ENCODE measurements around the gene IGSF9B.

Gene IGSF9B

DNA sequence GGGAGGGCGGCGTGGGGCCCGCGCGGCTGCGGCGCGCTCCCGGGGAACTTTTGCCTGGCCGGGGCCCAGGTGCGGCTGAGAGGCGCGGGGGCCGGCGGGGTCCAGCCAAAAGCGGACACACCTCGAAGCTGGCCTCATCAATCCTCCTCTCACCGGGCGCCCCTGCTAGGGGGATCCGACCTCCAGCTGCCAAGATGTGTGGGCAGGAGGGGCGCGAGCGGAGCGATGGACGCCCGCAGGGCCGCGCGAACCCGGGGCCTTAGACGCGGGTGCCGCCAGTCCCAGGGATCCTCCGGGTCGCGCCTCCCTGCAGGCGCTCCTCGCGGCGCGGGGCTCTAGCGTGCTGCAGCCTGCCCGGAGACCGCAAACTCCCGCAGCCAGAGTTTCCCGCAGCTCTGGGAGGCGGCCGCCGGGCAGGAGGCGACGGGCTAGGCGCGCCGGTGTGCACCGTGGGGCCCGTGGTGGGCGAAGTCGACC is 785 bp downstream of the IGSF9B start:
- no peak for DNase-seq (ENCODE audit: low spot score)

GRCh38 chr11:133955081-133955891 is 1.5 kb downstream of the IGSF9B start:
- DNase-seq (ENCODE audit: low spot score), result no peak

DNA sequence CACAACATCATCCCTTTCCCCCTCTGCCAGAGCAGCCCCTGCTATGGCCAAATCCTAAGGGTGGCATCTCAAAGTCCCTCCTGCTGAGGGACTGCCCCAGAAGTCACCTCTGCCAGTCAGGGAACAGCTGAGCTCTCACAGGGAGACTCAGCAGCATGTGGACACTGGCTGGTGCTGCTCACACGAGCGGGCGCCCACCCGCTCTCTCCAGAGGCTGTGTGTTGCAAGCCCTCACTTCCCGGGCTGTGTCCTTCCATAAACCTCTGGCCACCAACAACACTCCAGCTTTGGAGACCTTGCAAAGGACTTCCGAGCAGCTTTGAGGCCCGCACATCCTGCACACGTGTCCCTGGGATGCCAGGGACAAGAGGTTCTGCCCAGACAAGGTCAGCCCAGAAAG is 2.8 kb downstream of the IGSF9B start:
- DNase-seq (ENCODE audit: low spot score), result no peak

DNA sequence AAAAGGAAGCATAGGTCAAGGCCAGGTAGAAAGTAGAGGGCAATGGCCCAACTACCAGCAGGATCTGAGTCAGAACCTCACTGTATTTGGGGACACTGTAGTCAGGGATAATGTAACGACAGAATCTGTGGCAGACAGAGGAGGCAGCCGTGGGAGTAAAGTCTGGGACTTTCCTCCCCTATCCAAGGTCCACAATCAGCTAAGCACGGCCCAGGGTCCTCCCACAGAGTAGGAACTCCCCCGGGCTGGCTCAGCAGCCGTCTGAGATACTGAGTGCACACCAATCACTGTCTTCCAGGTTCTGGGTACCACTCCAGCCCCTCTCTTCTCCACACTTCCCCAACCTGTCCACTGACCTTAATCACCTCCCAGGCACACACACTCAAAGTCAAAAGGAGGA is 3.2 kb downstream of the IGSF9B start:
- DNase-seq (ENCODE audit: low spot score), result no peak

DNA sequence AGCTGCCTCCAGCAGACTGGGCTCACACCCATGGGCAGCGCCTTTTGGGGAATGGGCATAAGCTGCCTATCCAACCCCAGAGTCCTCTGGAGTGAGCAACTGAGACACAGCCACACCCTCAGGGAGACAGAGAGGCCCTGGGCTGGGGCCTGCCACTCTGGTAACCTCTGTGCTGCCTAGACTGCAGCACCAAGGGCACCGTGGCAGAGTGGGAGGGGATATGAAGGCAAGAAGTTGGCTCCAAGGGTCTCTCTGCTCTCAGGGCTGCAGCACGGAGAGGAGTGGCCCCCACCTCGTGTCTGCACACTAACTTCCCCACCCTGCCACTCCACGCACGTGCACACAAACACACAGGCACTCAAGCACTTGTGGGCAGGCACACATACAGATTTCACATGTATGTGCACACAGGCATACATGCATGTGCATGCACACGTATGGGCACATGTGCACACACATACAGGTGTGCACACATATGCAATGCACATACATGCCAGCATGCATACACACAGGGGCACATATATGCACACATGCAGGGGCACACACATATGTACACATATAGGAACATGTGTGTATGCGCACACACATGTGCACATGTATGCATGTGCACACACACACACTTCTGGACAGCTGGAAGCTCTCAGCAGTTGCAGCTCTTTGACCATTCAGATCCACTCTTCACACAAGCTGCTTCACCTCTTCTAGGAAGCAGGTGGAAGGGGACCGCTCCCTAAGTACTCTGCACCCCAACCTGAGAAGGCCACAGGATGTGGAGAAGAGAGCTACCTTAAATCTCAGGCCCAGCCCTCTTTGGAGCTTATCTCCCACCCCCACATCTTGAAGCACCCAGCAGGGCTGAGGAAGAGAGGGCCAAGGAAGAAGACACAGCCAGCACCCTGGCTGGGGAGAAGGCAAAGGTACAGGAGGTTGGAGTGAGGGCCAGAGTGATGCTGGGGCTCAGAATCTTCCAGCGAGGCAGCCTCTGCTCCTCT is 4.3 kb downstream of the IGSF9B start:
- no peak for DNase-seq (ENCODE audit: low spot score)

DNA sequence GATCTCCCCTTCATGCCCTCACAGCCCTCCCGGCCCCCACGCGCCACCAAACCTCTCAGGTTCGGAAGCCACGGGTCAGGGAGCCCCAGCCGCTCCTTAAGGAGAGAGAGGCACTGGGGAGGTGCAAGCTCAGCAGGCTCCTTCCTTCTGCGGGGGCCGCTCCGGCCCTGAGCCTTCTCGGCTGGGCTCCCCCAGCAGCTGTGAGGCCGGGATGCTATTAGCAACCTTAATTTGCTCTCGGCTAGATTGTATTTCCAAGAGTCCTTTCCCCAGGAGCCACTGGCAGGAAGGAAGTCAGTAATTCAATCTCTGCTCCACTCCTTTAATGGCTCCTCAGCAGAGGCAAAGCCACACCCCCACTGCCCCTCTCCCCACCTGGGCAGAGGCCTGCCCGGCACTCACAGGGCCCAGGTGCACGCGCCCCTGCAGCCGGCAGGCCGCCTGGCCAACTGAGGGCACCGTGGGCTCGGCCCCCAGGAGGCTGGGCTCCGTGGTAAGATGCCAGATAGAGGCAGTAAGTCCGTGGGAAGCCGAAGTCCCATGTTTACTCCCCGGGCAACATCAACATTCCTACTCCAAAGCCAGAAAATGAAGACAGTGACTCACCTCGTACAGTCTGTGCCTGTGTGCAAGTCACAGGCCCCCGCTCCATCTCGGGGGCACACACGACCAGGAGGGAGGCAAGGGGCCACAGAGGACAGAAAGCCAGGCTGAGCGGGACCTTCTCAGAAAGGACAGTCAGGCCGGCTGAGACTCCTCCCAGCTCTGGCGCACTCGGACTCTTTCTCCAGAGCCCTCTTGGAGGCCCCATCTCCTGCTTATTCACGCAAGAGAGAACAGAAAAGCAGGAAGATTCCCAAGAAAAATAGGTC is 5.2 kb downstream of the IGSF9B start:
- no peak for DNase-seq (ENCODE audit: low spot score)

DNA sequence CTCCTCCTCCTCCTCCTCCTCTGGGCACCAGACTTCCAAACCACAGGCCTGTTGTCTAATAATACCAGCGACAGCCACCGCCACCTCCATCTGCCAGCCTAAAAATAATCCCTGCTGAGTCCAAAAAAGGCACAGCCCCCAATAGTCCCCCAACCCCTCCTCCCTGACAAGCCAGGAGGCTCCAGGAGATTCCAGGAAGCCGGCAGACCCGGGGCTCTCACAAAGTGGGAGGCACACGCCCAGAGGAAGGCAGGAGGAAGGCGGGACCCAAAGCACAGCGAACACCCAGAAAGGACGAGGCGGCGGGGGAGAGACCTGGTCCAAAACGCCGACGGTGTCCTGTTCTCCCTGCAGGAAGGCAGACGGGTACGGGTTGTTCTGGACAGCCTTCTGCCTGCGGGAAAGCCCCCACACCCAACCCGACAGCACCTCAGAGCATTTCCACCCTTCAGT is 5.9 kb downstream of the IGSF9B start:
- DNase-seq (ENCODE audit: low spot score), result no peak

- no peak for DNase-seq (ENCODE audit: low spot score)
Measured at GRCh38 chr11:133950421-133950820, 6.3 kb downstream of the IGSF9B start.

DNA sequence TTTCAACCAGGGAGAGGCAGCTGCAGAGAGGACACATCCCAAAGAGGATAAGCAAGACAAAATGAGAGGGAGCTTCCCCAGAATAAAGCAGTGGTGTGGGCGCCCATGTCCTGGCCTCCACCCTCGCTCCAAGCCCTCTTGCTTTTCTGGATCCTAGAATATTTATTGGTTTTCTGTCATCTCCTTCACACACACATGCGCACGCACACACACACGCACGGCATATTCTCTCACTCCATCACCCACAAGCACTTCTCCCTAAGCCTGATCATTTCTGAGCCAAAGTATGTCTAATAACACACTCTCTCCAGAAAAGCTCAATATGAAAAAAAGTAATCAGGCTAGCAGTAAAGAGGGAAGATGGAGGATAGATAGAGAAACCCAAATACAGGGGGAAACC is 7.6 kb downstream of the IGSF9B start:
- DNase-seq (ENCODE audit: low spot score), result no peak

- no peak for DNase-seq (ENCODE audit: low spot score)
Measured at GRCh38 chr11:133948711-133949110, 8.1 kb downstream of the IGSF9B start.

DNA sequence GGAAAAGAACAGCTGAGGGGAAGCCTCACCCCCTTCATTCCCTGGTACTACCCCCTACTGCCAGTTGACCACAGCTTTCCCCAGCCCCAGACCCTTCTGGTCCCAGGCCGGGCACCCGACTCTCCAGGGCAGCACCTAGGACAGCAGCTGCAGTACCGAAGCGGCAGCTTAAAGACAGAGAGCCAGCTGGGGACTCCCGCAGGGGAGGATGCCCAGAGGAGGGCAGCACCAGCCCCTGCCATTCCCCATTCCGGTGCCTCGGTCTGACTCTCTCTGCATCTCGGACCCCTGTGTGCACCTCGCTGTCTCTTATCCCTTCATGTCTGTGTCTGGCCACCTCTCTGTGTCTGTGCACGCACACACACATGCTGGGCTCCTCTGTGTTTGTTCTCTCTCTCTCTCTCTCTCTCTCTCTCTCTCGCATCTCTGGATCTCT is 9.4 kb downstream of the IGSF9B start:
- peak; percentile 62 for DNase-seq (ENCODE audit: low spot score)

DNA sequence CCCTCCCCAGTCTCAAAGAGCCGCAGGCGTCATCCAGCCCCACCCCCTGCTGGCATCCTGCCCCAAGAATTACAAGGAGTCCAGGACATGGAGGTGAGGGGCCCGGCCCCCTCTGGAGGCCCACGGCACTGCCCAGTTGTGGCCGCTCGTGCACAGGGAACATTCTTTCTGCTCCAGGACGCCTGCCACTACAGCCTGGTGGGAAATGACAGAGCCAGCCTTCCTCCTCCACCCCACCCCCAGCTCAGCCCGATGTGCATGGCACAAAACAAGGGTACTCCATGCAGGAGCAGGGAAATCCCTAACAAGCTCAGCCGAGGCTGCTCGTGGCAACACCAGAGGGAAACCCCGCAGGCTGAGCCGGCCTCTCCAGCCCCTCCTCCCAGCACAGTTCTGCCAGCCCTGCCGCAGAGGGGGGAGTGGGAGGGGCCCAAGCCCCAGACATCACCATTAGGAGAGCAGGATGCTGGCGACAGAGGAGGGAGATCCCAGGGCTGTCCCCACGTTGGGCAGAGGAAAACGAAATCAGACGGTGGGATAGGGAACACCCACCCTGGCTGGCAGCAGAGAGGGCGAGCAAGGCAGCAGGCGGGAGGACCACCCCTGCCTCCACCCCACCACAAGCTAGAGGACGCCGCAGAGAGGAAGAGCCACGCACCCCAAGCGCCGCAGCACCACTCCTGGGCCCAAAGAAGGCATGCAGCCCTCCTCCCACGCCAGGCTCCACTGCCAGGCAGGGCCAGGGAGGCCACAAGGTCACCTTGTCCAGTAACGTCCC is 10.0 kb downstream of the IGSF9B start:
- no peak for DNase-seq (ENCODE audit: low spot score)

GRCh38 chr11:133946051-133946450 is 10.7 kb downstream of the IGSF9B start:
- DNase-seq (ENCODE audit: low spot score), result no peak

GRCh38 chr11:133945087-133945974 is 11.4 kb downstream of the IGSF9B start:
- no peak for DNase-seq (ENCODE audit: low spot score)

DNA sequence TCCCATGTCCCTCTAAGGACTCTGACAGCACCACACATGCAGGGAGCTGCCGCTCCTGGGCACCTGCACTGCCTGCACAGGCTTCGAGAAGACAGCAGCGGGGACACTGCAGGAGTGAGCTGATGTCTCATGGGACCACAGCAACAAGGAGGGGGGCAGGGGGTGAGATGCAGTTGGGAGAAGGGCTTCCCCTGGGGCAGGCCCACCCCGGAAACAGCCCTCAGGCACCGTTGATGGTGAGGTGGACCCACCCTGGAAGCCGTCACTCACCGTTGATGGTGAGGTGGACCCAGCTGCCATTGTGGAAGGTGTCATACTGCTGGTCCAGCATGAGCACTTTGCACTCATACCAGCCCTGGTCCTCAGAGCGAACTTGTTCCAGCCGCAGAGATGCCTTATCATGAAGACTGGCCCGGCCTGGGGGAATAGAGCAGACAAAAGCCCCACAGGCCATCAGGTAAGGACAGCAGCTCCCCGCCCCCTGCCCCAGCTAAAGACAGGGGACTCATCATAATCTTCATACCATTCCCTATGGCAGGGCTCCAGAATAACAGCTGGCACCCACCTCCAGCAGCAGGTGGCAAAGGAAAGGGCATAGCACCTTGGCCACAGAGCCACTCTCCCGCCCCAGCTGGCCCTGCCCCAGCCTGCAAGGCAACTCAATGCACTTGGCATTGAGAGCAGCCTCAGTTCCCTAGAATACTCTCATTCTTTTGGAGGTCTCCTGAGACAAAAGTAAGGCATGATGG is 12.6 kb downstream of the IGSF9B start:
- no peak for DNase-seq (ENCODE audit: low spot score)

- DNase-seq (ENCODE audit: low spot score), result no peak
Measured at GRCh38 chr11:133942577-133942976, 14.2 kb downstream of the IGSF9B start.

- no peak for DNase-seq (ENCODE audit: low spot score)
Measured at GRCh38 chr11:133941546-133941945, 15.2 kb downstream of the IGSF9B start.

DNA sequence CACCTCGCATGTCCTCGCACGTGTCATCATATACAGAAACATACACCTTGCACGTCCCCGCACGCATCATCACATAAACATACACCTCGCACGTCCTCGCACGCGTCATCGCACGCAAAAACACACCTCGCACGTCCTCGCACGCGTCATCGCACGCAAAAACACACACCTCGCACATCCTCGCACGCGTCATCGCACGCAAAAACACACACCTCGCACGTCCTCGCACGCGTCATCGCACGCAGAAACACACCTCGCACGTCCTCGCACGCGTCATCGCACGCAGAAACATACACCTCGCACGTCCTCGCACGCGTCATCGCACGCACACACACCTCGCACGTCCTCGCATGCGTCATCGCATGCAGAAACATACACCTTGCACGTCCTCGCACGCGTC is 16.7 kb downstream of the IGSF9B start:
- no peak for DNase-seq (ENCODE audit: low spot score)

- DNase-seq (ENCODE audit: low spot score), result no peak
Measured at GRCh38 chr11:133939558-133939957, 17.2 kb downstream of the IGSF9B start.
